ENCODE results near the gene INPP5J. TPM values are rescaled to one million over a fixed set of nuclear protein-coding genes. Genes with fewer than 3 reads are reported as not detected.

The INPP5J gene
- total and polyA plus RNA-seq, 2 of the 13 experiments (the other 11 are each of a cell fraction or from before 2014, with no cell fraction given) = 0.24 to 1.1 TPM

GRCh38 chr22:31107178-31107893, 15.4 kb upstream of the INPP5J start, which contains the start of gene SELENOM (continued):
- TF ChIP-seq, protein P1, sequence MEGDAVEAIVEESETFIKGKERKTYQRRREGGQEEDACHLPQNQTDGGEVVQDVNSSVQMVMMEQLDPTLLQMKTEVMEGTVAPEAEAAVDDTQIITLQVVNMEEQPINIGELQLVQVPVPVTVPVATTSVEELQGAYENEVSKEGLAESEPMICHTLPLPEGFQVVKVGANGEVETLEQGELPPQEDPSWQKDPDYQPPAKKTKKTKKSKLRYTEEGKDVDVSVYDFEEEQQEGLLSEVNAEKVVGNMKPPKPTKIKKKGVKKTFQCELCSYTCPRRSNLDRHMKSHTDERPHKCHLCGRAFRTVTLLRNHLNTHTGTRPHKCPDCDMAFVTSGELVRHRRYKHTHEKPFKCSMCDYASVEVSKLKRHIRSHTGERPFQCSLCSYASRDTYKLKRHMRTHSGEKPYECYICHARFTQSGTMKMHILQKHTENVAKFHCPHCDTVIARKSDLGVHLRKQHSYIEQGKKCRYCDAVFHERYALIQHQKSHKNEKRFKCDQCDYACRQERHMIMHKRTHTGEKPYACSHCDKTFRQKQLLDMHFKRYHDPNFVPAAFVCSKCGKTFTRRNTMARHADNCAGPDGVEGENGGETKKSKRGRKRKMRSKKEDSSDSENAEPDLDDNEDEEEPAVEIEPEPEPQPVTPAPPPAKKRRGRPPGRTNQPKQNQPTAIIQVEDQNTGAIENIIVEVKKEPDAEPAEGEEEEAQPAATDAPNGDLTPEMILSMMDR (CRISPR knock-in tag; IDR thresholded peaks at IDR 0.05) = peak; percentile 95
- peak; percentile 43 for TF ChIP-seq TEAD3 (CRISPR knock-in tag; optimal IDR thresholded peaks at IDR 0.05; ENCODE audit: borderline replicate concordance)
- no peak for TF ChIP-seq RBFOX2 (IDR thresholded peaks at IDR 0.05; ENCODE audit: low read depth, low read length)
- TF ChIP-seq, protein P2, sequence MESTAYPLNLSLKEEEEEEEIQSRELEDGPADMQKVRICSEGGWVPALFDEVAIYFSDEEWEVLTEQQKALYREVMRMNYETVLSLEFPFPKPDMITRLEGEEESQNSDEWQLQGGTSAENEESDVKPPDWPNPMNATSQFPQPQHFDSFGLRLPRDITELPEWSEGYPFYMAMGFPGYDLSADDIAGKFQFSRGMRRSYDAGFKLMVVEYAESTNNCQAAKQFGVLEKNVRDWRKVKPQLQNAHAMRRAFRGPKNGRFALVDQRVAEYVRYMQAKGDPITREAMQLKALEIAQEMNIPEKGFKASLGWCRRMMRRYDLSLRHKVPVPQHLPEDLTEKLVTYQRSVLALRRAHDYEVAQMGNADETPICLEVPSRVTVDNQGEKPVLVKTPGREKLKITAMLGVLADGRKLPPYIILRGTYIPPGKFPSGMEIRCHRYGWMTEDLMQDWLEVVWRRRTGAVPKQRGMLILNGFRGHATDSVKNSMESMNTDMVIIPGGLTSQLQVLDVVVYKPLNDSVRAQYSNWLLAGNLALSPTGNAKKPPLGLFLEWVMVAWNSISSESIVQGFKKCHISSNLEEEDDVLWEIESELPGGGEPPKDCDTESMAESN (CRISPR knock-in tag; conservative IDR thresholded peaks at IDR 0.05) = 0 out of 2 replicates have a peak, but pooled peaks have one; percentile 60
- TF ChIP-seq THAP11 (CRISPR knock-in tag; IDR thresholded peaks at IDR 0.05) = 0 out of 2 replicates have a peak, but pooled peaks have one; percentile 16
- no peak for TF ChIP-seq ZNF441 (CRISPR knock-in tag; IDR thresholded peaks at IDR 0.05; ENCODE audit: borderline replicate concordance)
- no peak for TF ChIP-seq CREB3 (CRISPR knock-in tag; IDR thresholded peaks at IDR 0.05)
- TF ChIP-seq KAT8 (CRISPR knock-in tag; IDR thresholded peaks at IDR 0.05) = peak; percentile 57; the same call in 1 of the 2 replicates
- peak; percentile 60 for TF ChIP-seq SAP130 (CRISPR knock-in tag; IDR thresholded peaks at IDR 0.05; ENCODE audit: low read depth)
- TF ChIP-seq ZNF230 (CRISPR knock-in tag; IDR thresholded peaks at IDR 0.05) = no peak
- TF ChIP-seq TAF15 (IDR thresholded peaks at IDR 0.05; ENCODE audit: low read depth, low read length, poor library complexity, severe bottlenecking) = no peak
- TF ChIP-seq NR2F6 (IDR thresholded peaks at IDR 0.05) = no peak
- TF ChIP-seq NR2F6 (CRISPR knock-in tag; IDR thresholded peaks at IDR 0.05) = no peak; the same call in 1 of the 2 replicates
- no peak for TF ChIP-seq RNF2 (conservative IDR thresholded peaks at IDR 0.05; ENCODE audit: low read depth)
- 0 out of 2 replicates have a peak, but pooled peaks have one; percentile 30 for TF ChIP-seq HOMEZ (CRISPR knock-in tag; IDR thresholded peaks at IDR 0.05; ENCODE audit: low read depth)
- TF ChIP-seq, protein P3, sequence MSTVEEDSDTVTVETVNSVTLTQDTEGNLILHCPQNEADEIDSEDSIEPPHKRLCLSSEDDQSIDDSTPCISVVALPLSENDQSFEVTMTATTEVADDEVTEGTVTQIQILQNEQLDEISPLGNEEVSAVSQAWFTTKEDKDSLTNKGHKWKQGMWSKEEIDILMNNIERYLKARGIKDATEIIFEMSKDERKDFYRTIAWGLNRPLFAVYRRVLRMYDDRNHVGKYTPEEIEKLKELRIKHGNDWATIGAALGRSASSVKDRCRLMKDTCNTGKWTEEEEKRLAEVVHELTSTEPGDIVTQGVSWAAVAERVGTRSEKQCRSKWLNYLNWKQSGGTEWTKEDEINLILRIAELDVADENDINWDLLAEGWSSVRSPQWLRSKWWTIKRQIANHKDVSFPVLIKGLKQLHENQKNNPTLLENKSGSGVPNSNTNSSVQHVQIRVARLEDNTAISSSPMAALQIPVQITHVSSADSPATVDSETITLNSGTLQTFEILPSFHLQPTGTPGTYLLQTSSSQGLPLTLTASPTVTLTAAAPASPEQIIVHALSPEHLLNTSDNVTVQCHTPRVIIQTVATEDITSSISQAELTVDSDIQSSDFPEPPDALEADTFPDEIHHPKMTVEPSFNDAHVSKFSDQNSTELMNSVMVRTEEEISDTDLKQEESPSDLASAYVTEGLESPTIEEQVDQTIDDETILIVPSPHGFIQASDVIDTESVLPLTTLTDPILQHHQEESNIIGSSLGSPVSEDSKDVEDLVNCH (CRISPR knock-in tag; IDR thresholded peaks at IDR 0.05) = no peak
- no peak for TF ChIP-seq HMGA1 (CRISPR knock-in tag; conservative IDR thresholded peaks at IDR 0.05)
- peak; percentile 63; the same call in 1 of the 2 replicates for TF ChIP-seq MXD1 (CRISPR knock-in tag; IDR thresholded peaks at IDR 0.05)
- no peak for TF ChIP-seq NR1H2 (CRISPR knock-in tag; IDR thresholded peaks at IDR 0.05; ENCODE audit: borderline replicate concordance, low read depth)
- TF ChIP-seq TP53 (CRISPR knock-in tag; conservative IDR thresholded peaks at IDR 0.05) = no peak
- TF ChIP-seq HOXA3 (CRISPR knock-in tag; IDR thresholded peaks at IDR 0.05) = peak; percentile 52
- TF ChIP-seq ZKSCAN1 (IDR thresholded peaks at IDR 0.05; ENCODE audit: low read length) = no peak
